Measurements from ENCODE around the gene SH3PXD2B.

Gene SH3PXD2B

DNA sequence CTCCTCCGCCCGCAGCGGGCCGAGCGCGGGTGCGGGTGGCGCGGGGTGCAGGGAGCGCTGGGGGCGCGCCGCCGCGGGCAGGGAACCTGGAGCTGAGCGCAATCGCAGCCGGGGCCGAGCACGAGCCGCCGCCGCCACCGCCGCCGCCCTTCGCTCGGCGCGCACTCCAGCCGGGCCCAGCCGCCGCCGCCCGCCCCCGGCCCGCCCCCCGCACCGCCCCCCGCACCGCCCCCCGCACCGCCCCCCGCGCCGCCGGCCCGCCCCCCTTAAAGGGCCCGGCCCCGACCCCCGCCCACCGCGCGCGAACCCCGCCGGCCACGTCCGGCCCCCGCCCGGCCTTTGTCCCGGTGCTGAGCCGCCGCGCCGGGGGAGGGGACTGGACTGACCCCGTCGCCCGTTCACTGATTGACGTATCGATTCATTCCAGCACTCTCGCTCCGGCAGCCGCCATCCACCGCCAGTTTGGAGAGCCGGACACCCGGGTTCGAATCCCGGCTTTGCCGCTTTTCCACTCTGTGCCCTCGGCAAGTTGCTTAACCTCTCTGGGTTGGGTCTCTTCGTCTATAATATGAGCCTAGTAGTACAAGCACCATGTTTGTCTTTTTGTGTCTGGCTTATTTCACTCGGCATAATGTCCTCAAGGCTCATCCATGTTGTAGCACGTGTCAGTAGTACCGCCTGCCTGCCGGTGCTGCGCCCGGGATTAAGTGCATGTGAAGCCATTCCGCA is at the start of gene SH3PXD2B:
Gene SH3PXD2B, minus strand, starts transcription at position 168 of the 729 bp plus-strand sequence. CDS start 173 bp downstream, outside the sequence.
- DNase-seq: no peak

DNA sequence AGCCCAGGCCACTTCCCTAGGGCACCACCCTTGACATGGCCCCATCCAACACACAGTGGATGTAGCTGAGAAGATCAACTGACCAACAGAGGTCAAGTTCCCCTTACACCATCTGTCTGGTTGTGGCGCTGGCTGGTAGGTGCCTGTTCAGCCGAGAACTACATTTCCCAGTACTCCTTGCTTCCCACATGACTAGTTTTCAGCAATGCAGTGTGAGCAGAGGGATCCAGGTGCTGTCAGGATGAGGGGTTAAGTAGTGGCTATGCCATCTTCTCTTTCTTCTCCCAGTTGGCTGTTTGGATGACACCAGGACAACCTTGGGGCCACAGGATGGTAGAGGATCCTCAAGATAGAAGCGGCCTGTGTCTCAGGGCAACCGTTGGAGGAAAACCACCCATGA is 48.6 kb upstream of the SH3PXD2B start:
- DNase-seq: no peak

DNA sequence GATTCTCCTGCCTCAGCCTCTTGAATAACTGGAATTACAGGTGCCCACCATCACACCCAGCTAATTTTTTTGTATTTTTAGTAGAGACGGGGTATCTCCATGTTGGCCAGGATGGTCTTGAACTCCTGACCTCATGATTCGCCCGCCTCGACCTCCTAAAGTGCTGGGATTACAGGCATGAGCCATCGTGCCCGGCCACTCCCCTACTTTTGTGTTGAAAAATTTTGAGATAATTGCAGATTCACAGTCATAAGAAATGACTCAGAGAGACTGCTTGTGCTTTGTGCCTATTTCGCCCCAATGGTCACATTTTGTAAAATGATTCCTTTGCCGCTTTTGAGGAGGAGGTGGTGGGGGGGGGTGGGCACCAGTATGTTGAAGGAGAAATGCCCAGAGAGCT is 48.1 kb upstream of the SH3PXD2B start:
- no peak for DNase-seq

DNA sequence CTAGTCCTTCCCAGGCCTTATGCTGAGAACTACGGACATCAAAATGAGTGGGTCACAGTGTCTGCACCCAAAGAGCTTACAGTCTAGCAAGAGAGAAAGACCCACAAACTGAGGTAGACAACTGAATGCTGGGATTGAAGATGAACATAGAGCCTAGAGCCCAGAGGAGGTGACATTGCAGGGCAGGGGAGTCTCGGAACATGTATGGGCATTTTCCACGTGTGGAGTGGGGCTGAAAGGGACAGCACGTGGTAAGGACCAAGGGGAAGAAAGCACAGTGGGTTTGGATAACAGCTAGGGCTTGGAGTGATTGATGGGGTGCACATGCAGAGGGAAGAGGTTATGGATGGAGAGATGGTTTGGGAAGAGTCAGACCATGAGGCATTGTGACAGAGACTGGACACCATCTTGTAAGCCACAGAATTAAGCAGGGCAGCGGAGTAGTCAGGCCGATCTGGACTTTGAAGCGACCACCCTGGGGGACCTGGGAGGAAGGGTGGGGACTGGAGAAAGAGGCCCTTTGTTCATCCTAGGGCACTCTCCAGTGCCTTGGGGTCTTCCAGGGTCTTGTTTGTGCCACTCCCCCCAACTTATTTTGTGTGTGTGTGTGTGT is 47.5 kb upstream of the SH3PXD2B start:
- no peak for DNase-seq

- DNase-seq: no peak
Observed at GRCh38 chr5:172499287-172499686, 45.0 kb upstream of the SH3PXD2B start.

GRCh38 chr5:172498431-172499129 is 44.3 kb upstream of the SH3PXD2B start:
- DNase-seq: no peak

GRCh38 chr5:172497591-172498255 is 43.4 kb upstream of the SH3PXD2B start:
- DNase-seq: no peak

DNA sequence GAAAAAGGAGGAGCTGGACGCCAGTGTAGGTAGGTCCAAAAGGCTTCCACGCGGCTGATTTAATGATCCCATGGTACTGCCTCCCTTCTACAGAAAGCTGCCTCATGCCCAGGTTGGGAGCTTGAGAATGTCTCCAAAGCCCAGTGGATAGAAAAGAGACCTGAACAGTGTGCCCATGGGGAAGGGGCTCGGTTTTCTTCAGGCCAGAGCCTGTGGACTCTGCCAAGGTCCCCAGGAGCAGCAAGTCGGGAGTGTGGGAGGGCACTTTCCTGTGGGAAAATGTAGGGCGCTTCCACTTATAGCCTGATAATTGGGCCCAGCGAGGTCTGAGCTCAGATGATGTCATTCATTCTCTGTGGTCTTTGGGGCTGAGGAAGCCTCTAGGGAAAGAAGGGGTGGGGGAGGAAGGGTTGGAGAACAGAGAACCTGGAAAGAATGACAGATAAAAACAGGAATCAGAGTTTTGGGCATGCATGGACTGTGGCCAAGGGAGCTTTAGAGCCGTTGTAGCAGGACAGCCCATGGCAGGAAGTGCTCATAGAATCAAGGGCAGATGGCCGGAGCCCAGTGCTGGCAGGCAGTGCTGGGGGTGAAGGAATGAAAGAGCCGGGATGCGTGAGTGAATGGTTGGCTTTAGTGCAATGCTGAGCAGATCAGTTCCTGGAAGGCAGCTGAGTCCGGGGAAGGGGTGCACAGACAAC is 42.5 kb upstream of the SH3PXD2B start:
- DNase-seq: no peak

GRCh38 chr5:172494630-172495505 is 40.5 kb upstream of the SH3PXD2B start:
- no peak for DNase-seq

DNA sequence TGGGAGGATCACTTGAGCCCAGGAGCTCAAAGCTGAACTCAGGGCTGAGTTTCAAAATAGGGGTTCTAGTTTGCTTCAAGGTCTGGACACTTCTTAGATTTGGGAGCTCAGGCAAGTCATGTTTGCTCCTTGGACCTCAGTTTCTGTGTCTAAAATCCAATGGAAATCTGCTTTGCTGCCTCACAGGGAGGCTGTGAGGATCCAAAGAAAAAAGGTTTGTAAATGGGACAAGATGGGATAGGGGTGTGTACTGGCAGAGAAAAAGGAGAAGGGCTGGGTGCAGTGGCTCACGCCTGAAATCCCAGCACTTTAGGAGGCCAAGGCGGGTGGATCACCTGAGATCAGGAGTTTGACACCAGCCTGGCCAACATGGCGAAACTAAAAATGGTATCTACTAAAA is 39.6 kb upstream of the SH3PXD2B start:
- no peak for DNase-seq

- no peak for DNase-seq
Observed at GRCh38 chr5:172493461-172493860, 39.1 kb upstream of the SH3PXD2B start.

DNA sequence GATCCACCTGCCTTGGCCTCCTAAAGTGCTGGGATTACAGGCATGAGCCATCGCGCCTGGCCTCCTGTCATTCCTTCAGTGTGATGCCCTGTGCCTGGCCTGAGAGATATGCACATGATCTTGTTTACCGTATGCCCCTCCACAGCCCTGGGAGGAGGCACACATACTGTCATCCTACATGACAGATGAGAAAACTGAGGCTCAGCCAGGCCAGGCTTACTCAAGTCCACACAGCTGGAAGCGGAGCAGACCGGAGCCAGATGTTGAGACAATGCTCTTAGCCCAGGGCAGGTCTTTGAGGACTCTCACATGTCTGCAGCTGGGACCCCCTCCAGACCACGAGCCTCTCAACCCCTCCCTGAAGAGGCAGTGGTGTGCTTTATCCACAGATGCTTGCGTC is 38.7 kb upstream of the SH3PXD2B start:
- no peak for DNase-seq

GRCh38 chr5:172492097-172492840 is 37.9 kb upstream of the SH3PXD2B start:
- DNase-seq: no peak

GRCh38 chr5:172491481-172491880 is 37.2 kb upstream of the SH3PXD2B start:
- no peak for DNase-seq

DNA sequence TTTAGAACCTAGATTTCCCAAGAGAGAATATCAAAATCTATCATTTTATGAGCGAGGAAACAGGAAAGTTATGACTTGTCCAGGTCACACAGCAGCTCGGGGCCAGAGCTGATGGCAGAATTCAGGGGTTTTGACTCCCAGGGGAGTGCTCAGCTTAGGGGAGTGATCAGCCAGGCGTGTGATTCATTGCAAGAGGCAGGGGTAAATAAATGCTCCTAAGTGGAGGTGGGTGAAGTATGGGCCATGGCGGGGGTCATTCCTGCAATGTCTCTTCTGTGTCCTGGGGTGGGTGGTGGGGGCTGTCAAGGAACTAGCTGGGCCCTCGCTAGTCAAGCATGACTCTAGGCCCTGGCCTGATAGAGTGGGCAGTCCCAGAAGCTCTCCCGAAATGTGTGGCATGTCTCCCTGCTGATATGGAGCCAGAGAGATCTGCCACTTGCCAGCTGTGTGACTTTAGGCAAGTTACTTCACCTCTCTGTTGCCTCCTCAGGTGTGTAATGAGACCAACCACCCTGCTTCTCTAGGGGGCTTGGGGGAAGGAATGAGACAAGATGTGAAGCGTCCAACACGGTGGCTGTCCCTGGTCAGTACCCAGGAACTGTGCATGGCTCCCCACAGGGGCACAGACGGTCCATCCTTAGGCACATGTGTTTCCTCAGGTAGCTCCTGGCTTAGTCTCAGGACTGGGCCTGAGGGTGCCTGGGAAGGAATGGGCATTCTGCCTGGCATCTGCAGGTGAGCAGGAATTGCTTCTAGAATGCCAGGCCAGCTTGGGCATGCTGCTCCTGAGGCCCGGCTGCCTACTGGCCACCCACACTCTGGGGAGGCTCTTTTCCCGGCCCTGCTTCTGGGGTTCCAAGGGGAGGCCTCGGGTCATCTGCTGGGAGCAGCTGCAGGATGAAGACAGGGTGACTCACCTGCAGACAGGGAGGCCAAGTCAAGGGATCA is 36.5 kb upstream of the SH3PXD2B start:
- no peak for DNase-seq

GRCh38 chr5:172488221-172488620 is 33.9 kb upstream of the SH3PXD2B start:
- no peak for DNase-seq

- no peak for DNase-seq
Observed at GRCh38 chr5:172487671-172488070, 33.3 kb upstream of the SH3PXD2B start.

DNA sequence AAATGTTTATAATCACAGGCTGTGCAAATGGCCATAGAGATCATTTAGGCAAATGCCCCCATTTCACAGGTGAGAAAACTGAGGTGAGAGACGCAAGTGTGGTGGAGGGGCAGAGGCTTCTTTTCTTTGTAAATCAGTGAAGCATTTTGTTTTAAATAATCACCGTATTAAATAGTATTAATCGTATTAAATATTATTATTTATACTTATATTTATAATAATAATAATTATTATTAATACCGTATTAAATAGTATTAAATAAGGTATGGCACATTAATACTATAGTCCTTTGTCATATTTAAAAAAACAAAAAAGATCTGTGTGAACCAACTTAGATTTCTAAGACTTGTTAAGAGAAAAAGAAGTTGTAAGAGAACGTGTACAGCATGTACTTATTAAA is 32.6 kb upstream of the SH3PXD2B start:
- DNase-seq: no peak

DNA sequence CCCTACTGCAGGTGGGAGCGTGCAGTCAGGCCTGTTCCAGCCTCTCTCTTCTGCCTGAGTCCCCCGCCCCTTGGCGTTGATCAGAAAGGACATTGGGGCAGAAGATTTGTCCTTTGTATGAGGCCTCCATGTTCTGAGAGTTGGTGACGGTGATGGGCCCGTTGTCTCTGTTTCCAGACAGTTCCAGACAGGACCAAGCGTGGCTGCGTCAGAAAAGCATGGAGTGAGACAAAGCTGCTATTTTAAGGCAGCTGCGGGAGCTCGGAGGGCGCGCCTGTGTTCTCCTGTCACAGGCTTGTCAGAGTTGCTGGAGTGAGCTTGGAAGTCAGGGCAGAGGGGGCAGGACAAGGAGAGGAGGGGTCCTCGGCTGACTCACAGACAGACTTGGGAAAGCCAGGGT is 32.1 kb upstream of the SH3PXD2B start:
- DNase-seq: no peak

All from bone marrow (tissue), 2 donors.